ENCODE data around the gene GRIFIN.

Gene GRIFIN

DNA sequence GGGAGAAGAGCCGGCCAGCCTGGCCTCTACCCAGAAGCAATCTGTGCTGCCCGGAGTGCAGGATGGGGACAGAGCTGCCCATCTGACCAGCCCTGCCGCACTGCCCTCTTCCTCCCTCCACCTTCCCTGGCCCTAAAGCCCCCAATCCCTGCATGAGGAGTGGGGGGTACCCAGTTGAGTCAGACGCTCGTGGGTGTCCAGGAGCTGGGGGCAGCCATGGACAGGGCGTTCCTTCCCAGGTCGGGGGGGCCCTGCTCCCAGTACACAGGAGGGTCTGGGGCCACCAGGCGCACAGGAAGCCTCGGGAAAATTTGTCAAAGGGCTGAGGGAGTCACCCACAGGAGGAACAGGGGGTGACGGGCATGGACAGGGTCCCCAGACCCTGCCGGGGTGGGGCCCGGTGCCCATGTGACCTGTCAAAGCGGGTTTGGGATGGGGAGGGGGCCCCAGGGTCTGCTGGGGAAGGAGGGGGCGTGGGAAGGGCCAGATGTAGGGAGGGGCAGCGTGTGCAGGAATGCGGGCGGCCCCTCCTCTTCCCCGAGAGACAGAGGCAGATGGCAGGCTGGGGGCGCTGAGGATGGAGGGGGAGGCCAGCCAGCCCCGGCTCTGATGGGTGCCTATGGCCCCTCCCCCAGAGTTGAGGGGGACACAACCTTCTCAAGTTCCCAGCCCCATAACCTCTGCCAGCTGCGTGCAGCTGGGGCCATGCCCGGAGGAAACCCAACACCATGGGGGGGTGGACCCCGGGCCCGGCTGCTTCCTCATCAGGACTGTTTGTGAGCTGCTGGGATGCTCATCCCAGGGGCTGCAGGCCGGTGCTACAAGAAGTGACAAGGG is 21.5 kb upstream of the GRIFIN start:
- no peak for DNase-seq

DNA sequence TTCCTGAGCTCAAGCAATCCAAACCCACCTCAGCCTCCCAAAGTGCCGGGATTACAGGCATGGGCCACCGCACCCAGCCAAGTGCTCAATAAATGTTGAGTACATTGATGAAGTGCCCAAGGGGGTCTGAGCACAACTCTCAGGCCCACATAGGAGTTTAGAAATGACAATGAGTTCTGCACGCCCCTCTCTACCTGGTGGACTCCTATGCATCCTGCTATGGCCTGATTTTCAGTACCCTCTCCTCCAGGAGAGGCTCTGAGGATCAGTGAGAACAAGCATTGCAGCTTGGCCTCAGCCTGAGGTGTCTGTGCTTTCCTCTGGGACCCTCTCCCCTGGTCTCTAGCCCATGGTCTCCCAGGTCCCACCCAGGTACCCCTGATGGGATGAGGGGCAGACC is 20.9 kb upstream of the GRIFIN start:
- no peak for DNase-seq

DNA sequence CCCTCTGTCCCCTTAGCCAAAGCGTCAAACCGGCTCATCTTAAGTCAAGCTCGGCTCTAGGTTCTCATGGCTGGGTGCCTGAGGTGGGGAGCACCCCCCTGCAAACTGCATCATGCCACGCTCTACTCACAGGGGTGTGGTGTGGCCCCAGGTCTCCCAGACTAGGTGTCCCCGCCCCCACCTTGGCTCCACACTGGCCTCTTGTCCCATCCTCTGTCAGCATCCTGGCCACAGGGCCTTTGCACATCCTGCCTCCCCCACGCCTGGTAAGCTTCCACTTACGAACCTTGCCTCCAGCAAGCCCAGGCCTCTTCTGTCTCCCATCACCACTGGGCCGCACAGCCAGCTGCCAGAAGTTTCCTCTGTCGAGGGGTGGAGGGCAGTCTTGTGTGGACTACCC is 20.2 kb upstream of the GRIFIN start:
- DNase-seq, result no peak

DNA sequence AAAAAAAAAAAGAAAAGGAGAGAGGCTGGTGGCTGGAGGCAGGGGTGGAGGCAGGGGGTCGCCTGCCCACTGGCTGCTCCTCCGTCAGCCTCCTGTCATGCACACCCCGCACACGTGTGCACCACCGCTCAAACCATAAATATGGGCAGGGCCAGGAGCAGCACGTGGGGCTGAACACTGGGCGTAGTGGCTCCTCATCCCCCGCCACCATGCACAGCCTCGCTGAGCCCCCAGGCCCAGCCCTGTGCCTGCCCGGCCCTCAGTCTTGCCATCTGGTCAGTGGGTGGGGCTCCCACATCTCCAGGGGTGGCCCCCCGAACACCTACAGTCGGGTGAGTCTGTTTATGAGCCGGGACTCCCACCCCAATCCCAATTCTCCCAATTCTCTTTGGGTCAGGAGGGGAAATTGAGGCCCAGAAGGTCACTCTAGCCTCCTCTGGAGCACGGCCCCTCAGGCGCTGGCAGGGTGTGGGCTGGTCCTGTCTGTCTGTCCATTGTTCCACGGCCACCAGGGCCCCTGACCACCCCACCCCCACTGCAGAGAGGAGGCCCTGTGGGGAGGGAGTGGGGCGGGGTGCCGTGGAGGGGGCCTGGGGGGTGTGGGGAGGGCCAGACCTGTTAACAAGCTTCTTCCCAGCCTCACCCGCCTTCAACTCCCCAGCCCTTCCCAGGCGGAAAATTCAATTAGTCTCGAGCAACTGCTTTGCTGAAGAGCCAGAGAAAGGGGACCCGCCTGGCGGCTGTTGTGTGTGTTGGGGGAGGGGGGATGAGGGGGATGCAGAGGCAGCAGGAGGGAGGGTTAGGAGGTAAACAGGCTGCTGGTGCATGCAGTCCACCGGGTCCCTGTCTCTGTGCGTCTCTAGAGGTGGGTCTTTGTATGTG is 19.5 kb upstream of the GRIFIN start:
- DNase-seq, result no peak

DNA sequence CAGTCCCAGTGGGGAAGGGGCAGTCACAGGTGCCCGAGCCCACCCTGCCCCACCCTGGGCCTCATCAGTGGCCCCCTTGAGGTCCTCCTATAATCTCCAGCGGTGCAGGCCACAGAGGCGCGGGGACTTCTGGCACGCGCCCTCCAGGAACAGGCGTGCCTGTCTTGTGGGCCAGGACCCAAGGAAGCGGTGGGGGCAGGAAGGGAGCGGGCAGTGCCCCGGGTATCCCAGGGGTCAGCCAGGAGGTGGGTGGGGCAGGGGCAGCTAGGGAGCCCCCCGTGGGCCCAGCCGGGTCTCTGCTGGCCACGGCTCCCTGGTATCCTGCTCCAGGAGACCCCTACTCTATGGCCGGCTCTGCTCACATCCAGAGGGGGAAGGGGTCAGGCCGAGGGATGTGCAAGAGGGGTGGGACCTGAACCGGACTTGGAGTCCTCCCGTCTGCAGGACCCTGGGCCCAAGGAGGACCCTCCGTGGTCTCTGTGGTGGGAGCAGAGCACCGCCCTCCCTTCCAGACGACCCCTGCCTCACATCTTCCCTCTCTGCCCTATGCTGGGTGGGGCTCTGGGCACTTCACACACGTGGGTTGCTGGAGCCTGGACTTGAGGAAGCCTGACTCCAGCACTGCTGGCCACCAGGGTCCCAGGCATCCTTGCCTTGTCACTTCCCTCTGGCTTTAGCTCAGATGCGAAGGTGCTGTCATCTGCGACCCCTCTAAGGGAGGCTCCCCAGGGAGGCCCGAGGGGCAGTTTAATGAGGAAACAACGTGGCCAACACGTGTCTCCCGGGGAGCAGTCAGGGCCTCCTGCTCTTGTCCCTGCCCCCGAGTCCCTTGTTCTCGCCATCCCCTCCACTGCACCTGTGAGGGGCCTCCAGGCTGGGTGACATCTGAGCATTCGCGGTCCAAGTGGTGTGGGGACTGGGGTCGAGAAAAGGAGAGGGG is 18.3 kb upstream of the GRIFIN start:
- DNase-seq, result no peak

DNA sequence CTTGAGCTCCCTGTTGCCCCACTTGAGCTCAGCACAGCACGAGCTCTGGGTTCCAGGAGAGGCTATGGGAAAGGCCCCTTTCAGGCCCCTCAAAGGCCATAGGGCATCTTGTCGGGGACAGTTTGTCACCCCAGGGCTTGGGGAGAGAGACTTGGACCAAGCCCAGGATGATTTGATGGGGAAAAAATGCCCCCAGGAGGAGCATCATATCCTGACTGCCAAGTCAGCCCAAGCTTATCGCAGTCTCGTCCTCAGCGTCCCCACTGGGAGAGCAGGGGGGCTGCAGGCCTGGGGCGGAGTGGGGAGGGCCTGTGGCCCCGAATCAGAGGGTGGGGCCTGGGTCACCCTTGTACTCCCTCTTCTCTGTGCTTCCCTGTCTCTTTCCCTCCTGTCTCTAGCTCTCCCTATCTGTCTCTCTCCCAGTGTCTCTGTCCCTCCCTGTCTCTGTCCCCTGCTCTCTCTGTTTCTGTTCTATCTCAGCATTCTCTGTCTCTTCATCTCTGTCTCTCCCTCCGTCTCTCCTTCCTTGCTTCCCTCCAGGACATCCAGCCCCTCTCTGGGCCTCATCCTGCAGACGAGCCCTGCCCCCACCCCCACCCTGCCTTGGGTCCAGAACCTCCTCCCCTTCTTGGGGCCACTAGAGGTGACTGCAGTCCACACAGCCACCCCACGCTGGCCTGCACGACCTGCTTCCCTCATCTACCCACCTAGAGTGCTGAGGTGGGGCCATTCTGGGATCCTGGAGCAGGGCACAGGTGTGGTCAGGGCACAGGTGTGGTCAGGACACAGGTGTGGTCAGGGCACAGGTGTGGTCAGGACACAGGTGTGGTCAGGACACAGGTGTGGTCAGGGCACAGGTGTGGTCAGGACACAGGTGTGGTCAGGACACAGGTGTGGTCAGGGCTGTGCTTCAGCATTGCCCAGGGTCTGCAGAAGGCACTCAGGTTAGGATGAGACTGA is 17.3 kb upstream of the GRIFIN start:
- DNase-seq, result no peak

DNA sequence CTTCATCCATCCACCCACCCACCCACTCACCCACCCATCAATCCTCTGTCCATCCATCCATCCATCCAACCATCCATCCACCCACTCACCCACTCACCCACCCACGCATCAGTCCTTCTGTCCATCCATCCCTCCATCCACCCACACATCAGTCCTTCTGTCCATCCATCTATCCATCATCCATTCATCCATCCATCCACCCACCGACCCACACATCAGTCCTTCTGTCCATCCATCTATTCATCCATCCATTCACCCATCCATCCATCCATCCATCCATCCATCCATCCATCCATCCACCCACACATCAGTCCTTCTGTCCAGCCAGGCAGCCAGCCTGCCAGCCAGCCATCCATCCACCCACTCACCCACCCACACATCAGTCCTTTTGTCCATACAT is 15.8 kb upstream of the GRIFIN start:
- no peak for DNase-seq

DNA sequence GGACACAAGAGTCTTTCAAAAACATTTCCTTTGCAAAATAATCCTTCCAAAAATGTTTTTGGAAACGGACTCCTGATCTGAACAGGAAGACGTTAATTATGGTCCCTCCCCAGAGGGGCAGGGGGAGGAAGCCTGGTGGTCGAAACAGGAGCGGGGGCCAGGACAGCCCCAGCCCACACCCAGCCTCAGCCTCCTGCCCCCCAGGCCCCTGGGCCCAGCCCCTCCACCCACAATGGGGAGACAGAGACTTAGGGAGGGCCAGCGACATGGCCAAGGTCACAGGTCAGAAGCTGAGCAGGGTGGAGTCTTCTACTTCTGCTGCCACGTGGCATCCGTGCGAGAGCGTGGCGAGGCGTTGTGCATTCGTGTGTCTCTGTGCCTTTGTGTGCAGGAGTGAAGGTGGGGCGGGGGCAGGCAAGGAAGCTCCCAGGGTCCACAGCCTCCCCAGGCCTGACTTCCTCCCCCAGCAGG is 14.0 kb upstream of the GRIFIN start:
- DNase-seq, result no peak

DNA sequence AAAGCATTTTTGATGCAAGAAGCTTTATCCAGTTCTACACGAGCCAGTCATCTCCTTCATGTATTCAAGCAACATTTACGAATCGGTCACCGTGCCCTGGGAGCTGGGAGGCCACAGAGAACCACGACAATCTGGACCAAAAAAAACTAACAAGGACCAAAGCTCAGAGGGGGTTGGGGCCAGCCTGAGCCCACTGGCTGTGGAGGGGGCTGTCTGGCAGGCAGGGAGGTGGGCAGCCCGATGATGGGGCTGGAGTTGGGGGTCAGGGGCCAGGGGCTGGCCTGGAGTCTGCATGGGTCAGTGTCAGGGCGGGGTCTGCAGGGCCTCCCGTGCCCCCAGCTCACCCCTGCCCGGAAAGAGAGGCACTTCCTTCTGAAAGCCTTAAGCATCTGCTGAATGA is 12.5 kb upstream of the GRIFIN start:
- no peak for DNase-seq

DNA sequence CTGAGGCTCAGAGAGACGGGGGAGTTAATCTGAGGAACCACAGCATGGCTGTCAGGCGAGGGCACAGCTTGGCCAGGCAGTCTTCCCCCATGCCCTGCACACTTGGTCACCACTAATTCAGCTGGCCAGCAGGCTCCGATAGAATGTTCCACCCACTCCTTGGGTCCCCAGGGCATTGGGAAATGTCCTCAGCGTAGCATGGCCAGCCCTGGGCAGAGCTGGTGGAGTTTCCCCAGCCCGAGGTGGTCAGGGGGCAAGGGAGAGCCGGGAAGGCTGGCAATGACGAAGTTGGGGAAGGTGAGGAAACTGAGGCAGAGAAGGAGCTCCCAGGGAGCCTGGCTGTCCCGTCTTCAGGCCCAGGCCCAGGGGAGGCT is 12.1 kb upstream of the GRIFIN start:
- DNase-seq, result no peak

DNA sequence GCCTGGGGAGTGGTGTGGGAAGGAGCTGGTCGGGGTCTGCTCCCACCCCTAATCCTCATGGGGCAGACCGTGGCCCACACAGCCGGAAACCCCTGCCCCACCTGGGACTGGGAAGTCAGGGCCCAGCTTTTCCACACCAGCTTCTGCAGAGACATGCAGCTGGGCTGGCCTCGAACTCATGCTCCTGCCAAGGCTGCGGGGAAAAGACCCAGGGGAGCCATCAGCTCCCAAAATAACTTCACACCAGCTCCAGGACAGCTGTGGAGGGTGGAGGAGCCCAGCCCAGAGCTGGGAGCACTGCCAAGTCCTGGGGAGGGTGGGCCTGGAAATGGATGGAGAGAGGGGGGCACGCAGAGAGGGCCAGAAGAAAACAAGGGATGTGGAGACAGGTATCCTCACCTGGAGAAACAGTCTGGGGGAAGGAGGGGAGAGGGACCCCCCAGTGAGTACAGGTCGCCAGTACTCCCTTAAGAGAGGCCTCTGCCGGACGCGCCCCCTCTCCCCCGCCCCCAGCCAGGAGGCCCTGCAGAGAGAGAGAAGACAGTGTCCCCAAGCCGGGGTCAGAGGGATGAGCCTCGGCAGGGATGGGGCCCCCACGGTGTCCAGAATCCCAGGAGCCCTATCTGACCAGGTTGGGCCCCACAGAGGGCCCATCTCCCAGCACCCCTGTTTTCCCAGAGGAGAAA is 11.5 kb upstream of the GRIFIN start:
- DNase-seq, result no peak

DNA sequence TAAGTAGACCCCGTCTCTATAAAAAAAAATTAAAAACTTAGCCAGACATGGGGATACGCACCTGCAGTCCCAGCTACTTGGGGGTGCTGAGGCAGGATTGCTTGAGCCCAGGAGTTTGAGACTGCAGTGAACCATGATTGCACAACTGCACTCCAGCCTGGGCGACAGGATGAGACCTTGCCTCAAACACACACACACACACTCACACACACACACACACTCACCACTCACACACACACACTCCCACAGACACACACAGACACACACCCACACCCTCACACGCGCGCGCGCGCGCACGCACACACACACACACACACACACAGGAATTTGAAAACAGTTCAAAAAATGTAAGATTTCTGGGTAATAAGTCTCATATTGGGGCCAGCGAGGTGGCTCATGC is 8.7 kb upstream of the GRIFIN start:
- DNase-seq, result no peak

DNA sequence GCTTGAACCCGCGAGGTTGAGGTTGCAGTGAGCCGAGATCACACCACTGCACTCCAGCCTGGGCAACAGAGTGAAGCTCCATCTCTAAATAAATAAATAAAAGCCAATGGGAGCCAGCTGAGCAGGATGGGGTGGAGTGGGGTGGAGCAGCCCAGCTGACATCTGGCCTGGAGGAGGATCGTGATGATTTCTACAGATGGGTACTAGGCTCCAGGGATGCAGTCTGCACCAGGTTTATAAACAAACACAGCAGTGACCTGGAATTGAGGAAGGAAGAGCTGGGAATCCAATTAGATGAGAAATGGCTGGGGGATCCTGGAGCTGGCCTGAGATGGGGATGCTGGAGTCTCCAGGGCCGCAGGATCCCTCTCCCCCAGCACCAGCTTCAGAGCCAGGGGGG is 7.3 kb upstream of the GRIFIN start:
- peak; percentile 30 for DNase-seq

DNA sequence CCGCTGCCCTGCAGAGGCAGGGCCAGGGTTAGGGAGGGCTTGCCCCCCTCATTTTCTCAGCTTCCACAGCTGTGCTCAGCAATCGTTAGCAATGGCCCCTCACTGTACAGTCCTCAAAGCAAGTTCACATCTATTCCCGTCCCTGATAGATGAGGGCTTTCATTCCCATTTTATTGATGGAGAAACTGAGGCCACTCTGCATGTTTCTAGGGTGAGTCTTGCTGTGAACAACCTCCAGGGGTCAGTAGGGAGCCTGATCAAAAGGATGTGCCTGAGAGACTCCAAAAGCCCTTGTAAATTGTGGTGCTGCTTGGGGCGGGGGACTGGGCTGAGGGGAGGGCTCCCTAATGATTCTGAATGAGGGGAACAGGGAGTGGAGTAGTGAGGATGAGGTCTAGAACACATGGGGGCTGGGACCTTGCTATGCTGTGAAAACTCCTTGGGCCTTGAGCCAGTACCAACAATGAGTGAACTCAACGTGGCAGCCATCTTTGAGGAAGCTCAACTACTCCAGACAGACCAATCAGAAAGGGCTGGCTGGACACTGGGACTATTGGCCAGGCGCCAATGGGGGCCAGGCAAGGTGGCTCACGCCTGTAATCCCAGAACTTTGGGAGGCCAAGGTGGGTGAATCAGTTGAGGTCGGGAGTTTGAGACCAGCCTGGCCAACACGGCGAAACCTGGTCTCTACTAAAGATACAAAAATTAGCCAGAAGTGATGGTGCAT is 6.7 kb upstream of the GRIFIN start:
- no peak for DNase-seq

DNA sequence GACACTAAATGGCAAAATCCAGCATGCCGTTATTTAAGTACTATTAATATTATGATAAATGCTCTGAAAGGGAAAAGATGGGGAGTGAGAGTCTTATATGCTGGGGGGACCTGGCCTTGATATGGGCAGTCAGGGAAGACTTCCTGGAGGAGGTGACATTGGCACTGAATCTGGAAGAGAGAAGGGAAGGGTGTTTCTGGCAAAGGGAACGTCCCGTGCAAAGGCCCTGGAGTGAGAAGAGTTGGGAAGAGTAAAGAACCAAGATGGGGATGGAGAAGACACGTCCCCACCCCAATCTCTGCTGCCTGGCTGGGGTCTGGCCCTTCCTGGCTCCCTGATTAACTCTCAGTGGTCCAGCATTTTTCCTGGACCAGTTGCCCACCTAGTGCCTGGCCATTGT is 5.0 kb upstream of the GRIFIN start:
- DNase-seq, result no peak

DNA sequence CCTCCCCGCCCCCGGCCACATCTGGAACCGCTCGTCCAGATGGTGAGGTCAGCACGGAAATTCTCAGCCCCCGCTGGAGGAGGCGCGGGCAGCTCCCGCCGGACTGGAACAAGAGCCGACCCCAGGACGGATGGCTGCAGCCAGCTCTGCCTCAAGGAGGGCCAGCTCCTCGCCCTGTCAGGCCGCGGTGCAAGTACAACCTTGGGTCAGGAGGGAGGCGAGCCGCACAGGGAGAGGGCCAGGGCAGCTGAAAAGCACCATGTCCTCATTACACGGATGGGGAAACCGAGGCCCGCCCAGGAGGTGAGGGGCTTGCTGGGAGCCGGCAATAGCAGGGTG is 3.8 kb upstream of the GRIFIN start:
- no peak for DNase-seq

DNA sequence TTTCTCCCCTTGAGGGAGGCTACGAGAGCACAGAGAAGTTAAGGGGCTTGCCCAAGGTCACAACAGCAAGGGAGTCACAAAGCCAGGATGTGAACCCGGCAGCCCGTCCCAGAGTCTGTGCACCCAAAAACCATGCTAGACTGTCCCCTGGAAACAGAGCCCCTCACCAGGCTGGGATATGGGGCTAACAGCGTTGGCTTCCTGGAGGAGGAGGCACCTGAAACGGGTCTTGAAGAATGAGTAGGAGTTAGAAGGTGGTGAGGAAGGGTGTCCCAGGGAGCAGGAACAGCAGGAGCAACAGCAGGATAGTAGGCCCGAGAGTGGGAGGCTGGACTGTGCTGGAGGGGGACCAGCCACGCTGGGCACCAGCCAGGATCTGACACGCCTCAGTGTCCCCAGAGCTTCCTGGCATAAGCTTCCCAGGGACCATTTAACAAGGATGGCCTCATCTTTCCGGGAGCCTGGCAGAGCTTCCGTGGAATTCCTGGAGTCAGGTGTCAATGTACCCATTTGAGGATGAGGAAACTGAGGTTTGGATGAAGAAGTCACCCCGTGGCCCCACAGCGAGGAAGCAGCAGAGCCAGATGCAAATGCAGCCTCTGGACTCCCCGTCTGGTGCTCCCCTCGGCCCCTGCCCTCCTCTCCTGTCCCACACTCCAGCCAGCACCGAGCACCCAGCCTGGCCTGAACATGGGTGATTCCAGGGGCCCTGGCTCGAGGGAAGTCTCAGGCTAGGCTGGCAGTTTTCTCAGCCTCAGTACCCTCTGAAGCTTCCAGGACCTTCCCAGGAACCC is 3.3 kb upstream of the GRIFIN start:
- no peak for DNase-seq

DNA sequence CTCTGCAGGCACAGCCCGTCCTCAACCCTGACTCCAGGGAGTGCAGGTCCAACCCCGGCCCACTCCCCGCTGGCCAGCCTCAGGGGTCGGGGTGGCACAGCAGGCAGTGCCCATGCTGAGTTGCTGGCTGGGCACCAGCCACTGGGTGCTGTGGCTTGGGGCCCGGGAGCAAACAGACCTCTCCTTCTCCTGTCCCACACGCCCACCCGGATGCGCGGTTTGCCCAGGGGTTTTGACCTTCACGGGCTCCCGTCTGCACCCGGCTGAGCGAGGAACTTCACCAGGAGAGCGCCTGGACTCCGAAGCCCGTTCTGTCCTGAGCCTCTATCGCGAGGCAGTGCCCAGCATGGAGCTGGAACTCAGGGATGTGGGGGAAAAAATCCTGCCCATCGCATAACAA is 2.6 kb upstream of the GRIFIN start:
- DNase-seq, result no peak

DNA sequence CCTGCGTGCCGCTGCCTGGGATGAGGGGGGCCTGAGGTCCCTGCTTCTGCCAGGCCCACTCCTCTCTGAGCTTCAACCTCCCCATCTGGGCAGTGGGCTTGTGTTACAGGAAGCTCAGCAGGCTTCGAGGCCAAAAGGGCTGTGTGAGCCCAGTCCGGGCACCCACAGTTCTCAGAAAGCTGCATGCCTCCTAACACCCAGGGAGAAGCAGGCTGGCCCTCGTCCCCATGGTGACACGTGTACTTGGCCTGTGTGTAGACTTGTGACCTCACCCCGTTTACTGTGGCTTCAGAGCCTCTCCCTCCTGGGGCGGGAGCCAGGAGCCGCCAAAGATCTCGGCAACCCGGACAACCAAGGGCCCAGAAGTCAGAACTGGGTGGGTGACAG is 2.2 kb upstream of the GRIFIN start:
- DNase-seq, result peak; percentile 63
